ENCODE measurements around the gene VPS13C.

- TF ChIP-seq YY1 (IDR thresholded peaks at IDR 0.05; ENCODE audit: insufficient read depth, insufficient read length) (no peak), SUZ12 (IDR thresholded peaks at IDR 0.05; ENCODE audit: extremely low read depth, insufficient read depth, insufficient read length) (no peak)
These were observed 77.2 kb downstream of the VPS13C start for GRCh38 chr15:61983081-61983480.

Measured in NT2/D1 (cell line).